Suprapubic skin (tissue), 4 donors: ENCODE results near the gene TOMM6. TPM values are rescaled to one million over a fixed set of nuclear protein-coding genes. Genes with fewer than 3 reads are reported as not detected.
A peak's percentile ranks its signal among the peaks of the same experiment; 100 is the strongest.

Experiments used
- DNase-seq, 2 donors: peaks; one replicate each; pipeline ENCODE4 v3.0.0-alpha.2; 2019; ENCODE audit warnings: low spot score in 2 of 2
- H3K27ac ChIP-seq: fragments of 200-600 bp; sonication (generic); one replicate; pipeline ENCODE4 v1.5.1; 2019
- H3K27me3 ChIP-seq: fragments of 200-600 bp; sonication (generic); one replicate; pipeline ENCODE4 v1.5.1; 2019
- H3K36me3 ChIP-seq: fragments of 200-600 bp; sonication (generic); one replicate; pipeline ENCODE4 v1.5.1; 2019
- H3K4me1 ChIP-seq: fragments of 200-600 bp; sonication (generic); one replicate; pipeline ENCODE4 v1.5.1; 2019
- H3K4me3 ChIP-seq: fragments of 200-600 bp; sonication (generic); one replicate; pipeline ENCODE4 v1.5.1; 2019; ENCODE audit warnings: mild to moderate bottlenecking
- H3K9me3 ChIP-seq: fragments of 200-600 bp; sonication (generic); one replicate; pipeline ENCODE4 v1.5.1; 2019
- EP300 ChIP-seq: sonication (generic); formaldehyde crosslinking; IDR thresholded peaks from one replicate; pipeline ENCODE4 v1.6.1; 2017; ENCODE audit warnings: antibody characterized with exemption
- POLR2A ChIP-seq, 2 donors: fragments of 450-650 bp; IDR thresholded peaks; one replicate each; pipeline ENCODE4 v1.6.1; 2017; ENCODE audit warnings: antibody characterized with exemption in 2 of 2, mild to moderate bottlenecking in 2 of 2, moderate library complexity in 2 of 2
- POLR2AphosphoS5 ChIP-seq, 3 donors: sonication (generic); formaldehyde crosslinking; IDR thresholded peaks; one replicate each; pipeline ENCODE4 v1.6.1; 2017; ENCODE audit warnings: antibody characterized with exemption in 3 of 3
- WGBS: methylation state at CpG from one replicate; pipeline ENCODE4 v1.1.5; 2018; 5-methylcytosine and 5-hydroxymethylcytosine counted together
- total RNA-seq, 4 donors: library from RNA; depleted of rRNA; stranded (reverse); fragments of >200 nt; gene quantifications; one replicate each; pipeline ENCODE4 v1.1.0, GENCODE V29; 2016
- TF ChIP-seq, protein P1 (sequence below), 2 donors: fragments of 200-600 bp in 1 of 2; fragments of 450-650 bp in 1 of 2; sonication (generic) in 1 of 2; IDR thresholded peaks; one replicate each; pipeline ENCODE4 v1.5.1; 2016 to 2019; ENCODE audit warnings: antibody characterized with exemption in 2 of 2, mild to moderate bottlenecking in 1 of 2, moderate library complexity in 1 of 2

TOMM6 gene
- 100 to 1,000 TPM in 3 of 4 donors, 10 to 100 TPM in 1; 50.2 to 165 (median 136) TPM for total RNA-seq

DNA sequence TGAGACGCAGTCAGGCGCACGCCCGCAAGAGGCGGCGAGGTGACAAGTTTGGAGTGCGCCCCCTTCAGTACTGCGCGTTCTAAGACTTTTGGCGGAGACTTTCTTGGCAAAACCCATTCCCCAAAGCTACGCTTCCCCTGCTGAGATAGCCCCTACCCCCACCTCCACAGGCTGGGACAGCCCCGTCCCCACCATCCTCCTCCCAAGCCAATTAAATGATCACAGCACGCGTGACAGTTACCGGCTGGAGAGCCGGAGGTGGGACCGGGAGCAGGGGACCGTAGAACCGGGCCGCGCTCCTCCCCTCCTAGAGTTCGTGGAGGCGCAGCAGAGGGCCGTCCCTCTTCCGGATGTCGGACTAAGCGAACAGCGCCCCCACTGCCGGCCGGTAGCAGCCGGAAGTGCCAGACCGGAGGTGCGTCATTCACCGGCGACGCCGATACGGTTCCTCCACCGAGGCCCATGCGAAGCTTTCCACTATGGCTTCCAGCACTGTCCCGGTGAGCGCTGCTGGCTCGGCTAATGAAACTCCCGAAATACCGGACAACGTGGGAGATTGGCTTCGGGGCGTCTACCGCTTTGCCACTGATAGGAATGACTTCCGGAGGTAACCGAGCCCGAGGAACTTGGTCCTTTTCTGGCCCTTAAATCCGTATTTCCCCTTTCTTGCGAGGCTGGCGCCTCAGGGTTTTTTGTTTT is at the start of gene TOMM6:
TOMM6 (plus strand) TSS at position 476 of the 699 bp plus-strand sequence; CDS start at position 480, 4 bp downstream.
- peaks cover 35% of the 10 kb centered on the region for H3K4me1 ChIP-seq
- H3K27ac ChIP-seq: peak within 1 kb of the TSS; percentile 96
- DNase-seq: peak; percentile 96 to 97
- no peaks in the 10 kb centered on the region for H3K27me3 ChIP-seq
- H3K36me3 ChIP-seq: peaks cover 34% of the 10 kb centered on the region
- peak; percentile 64 to 97 (median 69) for TF ChIP-seq POLR2AphosphoS5 (IDR thresholded peaks at IDR 0.05)
- TF ChIP-seq POLR2A (IDR thresholded peaks at IDR 0.05): peak; percentile 43 to 75
- TF ChIP-seq EP300: no peak
- TF ChIP-seq, protein P1, sequence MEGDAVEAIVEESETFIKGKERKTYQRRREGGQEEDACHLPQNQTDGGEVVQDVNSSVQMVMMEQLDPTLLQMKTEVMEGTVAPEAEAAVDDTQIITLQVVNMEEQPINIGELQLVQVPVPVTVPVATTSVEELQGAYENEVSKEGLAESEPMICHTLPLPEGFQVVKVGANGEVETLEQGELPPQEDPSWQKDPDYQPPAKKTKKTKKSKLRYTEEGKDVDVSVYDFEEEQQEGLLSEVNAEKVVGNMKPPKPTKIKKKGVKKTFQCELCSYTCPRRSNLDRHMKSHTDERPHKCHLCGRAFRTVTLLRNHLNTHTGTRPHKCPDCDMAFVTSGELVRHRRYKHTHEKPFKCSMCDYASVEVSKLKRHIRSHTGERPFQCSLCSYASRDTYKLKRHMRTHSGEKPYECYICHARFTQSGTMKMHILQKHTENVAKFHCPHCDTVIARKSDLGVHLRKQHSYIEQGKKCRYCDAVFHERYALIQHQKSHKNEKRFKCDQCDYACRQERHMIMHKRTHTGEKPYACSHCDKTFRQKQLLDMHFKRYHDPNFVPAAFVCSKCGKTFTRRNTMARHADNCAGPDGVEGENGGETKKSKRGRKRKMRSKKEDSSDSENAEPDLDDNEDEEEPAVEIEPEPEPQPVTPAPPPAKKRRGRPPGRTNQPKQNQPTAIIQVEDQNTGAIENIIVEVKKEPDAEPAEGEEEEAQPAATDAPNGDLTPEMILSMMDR (IDR thresholded peaks at IDR 0.05): peak; percentile 87 to 95
- 1% methylated on average over 25 of the region's 55 CpGs for WGBS
- no peaks in the 10 kb centered on the region for H3K9me3 ChIP-seq
- H3K4me3 ChIP-seq: peak within 1 kb of the TSS; percentile 78

- no peaks in the 10 kb centered on the region for H3K27me3 ChIP-seq
- no peaks in the 10 kb centered on the region for H3K36me3 ChIP-seq
- H3K4me3 ChIP-seq: no peak overlapping the region
- no peak overlapping the region for H3K27ac ChIP-seq
- TF ChIP-seq POLR2A (IDR thresholded peaks at IDR 0.05) (no peak), POLR2AphosphoS5 (IDR thresholded peaks at IDR 0.05) (no peak), EP300 (no peak)
- TF ChIP-seq, protein P1 (IDR thresholded peaks at IDR 0.05): no peak
- H3K9me3 ChIP-seq: no peaks in the 10 kb centered on the region
- H3K4me1 ChIP-seq: peaks cover 8% of the 10 kb centered on the region
- no peak for DNase-seq
- WGBS: 83% methylated on average over 4 of the region's 4 CpGs
Measured at GRCh38 chr6:41739041-41739440, 48.5 kb upstream of the TOMM6 start.

GRCh38 chr6:41740366-41741162 is 46.9 kb upstream of the TOMM6 start:
- no peak for DNase-seq
- Histone ChIP-seq H3K27ac (no peak overlapping the region), H3K4me3 (no peak overlapping the region), H3K9me3 (no peaks in the 10 kb centered on the region), H3K4me1 (peaks cover 5% of the 10 kb centered on the region), H3K36me3 (no peaks in the 10 kb centered on the region), H3K27me3 (no peaks in the 10 kb centered on the region)
- WGBS: 82% methylated on average over 8 of the region's 13 CpGs
- TF ChIP-seq, protein P1 (IDR thresholded peaks at IDR 0.05): no peak
- TF ChIP-seq EP300 (no peak), POLR2A (IDR thresholded peaks at IDR 0.05) (no peak), POLR2AphosphoS5 (IDR thresholded peaks at IDR 0.05) (no peak)

DNA sequence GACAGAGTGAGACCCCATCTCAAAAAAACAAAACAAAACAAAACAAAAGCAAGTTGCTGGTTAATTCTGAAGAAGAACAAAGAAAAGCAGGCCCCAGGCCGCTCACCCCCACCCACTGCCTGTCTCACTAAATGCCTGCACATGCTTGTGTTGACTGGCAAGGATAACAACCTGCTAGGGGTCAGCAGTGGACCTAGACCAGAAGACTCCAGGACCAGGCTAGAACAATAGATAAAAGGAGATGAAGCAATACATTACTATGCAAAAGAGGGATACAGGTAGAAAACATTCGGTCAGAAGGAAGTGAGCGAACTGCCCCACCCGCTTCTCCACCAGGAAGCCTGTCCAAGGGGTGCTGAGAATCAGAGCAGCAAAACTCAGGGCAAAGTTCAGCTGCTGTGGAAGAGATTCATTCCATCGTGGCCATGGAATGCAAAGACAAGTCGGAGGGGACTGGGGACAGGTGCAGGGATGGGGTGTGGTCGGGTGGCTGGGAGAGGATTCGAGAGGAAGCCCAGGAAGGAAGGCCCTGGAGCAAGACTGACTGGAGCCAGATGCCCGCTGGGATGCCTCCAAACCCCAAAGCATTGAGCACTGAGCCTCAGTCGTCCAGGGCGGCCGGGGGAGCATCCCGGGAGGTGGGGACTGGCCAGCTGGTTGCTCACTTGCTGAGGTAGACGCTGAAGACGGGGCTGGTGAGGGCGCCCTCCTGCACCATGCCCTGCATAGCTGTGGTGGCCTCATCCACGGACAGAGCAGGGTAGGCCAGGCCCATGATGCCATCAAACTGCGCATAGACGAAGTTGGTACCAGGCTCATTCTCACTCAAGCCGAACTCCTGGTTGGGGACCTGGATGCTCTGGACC is 45.6 kb upstream of the TOMM6 start:
- 79% methylated on average over 15 of the region's 20 CpGs for WGBS
- TF ChIP-seq EP300 (no peak), POLR2AphosphoS5 (IDR thresholded peaks at IDR 0.05) (no peak), POLR2A (IDR thresholded peaks at IDR 0.05) (no peak)
- TF ChIP-seq, protein P1 (IDR thresholded peaks at IDR 0.05): no peak
- no peaks in the 10 kb centered on the region for H3K36me3 ChIP-seq
- H3K4me1 ChIP-seq: no peaks in the 10 kb centered on the region
- no peak overlapping the region for H3K27ac ChIP-seq
- H3K9me3 ChIP-seq: no peaks in the 10 kb centered on the region
- no peaks in the 10 kb centered on the region for H3K27me3 ChIP-seq
- no peak overlapping the region for H3K4me3 ChIP-seq
- DNase-seq: no peak
